HTR-8/SVneo (cell line): ENCODE measurements around the gene CAPN3.

Experiments used
- DNase-seq: peaks from one replicate; pipeline ENCODE4 v3.0.0; 2011; ENCODE audit warnings: low spot score, mixed read lengths; ENCODE audit not compliant: insufficient read length
- FAIRE-seq: peaks from 2 replicates; lab custom pipeline; 2011; peaks lifted over from hg19 to GRCh38; lab: Jason Lieb, UNC

Gene CAPN3

GRCh38 chr15:42385980-42386700 is 26.8 kb downstream of the CAPN3 start:
- no peak for FAIRE-seq

DNA sequence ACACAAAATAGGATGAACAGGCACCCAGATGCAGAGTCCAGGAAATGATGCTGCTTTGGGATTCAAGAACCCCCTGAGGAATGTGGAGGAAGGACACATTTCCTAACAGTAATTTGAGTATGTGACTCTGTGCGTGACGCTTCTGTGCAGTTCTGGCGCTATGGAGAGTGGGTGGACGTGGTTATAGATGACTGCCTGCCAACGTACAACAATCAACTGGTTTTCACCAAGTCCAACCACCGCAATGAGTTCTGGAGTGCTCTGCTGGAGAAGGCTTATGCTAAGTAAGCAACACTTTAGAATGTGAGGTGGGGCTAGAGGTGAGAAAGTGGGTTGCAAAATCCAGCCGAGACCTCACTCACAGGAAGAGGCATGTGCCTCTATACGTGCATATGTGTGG is 28.3 kb downstream of the CAPN3 start:
- DNase-seq (no peak), FAIRE-seq (no peak)

More at GRCh38 chr15:42385980-42386700, 26.8 kb downstream of the CAPN3 start:
- no peak for DNase-seq

- DNase-seq = no peak
- no peak for FAIRE-seq
Observed at GRCh38 chr15:42392309-42393024, 33.2 kb downstream of the CAPN3 start.

- FAIRE-seq = no peak
- DNase-seq = no peak
Observed at GRCh38 chr15:42394106-42394505, 34.8 kb downstream of the CAPN3 start.

DNA sequence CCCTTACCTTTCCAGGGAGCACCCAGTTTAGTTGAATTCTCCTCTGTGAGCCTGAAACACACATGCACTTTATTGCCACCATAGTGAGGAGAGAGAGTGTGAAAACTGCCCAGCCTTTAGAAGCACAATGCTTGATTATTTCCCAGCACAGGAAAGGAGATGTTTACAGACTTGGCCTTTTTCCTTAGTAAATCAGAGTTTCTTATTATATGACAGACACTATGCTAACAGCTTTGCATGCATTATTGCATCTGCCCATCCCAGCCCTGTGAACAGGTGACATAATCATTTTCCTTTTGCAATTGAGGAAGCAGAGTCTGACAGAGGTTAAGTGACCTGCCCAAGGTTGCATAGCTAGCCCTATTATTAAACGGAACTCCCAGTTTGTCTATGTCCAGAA is 36.5 kb downstream of the CAPN3 start:
- DNase-seq (no peak), FAIRE-seq (no peak)

- DNase-seq (no peak), FAIRE-seq (no peak)
Observed at GRCh38 chr15:42401544-42402454, 42.5 kb downstream of the CAPN3 start.

DNA sequence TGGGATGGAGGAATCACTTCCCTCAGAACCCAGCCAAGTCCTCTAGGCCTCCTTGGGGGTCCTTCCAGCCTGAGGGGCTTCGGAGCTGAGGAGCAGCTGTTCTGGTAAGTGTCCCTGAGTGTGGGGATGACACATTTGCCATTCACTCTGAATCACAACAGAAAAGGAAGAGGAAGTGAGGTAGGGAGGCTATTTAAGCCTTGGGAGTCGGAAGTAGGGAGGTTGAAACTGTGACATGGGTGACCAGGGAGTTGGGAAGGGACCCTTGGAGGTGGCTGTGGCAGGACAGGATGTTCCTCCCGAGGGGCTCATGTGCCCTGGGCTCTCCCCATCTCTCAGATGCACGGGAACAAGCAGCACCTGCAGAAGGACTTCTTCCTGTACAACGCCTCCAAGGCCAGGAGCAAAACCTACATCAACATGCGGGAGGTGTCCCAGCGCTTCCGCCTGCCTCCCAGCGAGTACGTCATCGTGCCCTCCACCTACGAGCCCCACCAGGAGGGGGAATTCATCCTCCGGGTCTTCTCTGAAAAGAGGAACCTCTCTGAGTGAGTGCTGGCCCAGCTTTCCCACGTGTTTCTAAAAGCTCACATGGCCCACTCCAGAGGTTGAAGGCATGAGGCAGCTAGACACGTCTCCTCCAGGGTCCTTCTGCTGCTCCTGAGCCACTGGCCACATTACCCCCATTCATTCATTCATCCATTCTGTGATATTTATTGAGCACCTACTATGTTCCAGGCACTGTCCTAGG is 43.3 kb downstream of the CAPN3 start:
- DNase-seq = no peak
- FAIRE-seq = no peak

- no peak for DNase-seq
- FAIRE-seq = no peak
Observed at GRCh38 chr15:42403389-42403788, 44.1 kb downstream of the CAPN3 start.

GRCh38 chr15:42404461-42405235 is 45.3 kb downstream of the CAPN3 start:
- no peak for FAIRE-seq
- no peak for DNase-seq

- FAIRE-seq = no peak
- DNase-seq = no peak
Observed at GRCh38 chr15:42405863-42406482, 46.7 kb downstream of the CAPN3 start.

DNA sequence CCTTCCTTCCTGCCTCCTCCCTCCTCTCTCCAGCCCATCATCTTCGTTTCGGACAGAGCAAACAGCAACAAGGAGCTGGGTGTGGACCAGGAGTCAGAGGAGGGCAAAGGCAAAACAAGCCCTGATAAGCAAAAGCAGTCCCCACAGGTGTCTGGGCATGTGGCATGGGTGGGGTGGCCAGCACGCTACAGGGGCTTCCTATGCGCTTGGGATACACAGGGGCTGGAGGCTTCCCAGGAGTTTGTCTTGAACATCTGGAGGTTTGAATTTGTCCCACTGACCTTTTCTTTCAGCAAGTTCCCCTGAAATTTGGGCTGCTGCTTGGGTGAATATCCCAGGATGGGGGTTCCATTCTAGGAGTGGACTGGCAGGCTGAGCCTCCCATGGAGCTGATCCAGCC is 48.9 kb downstream of the CAPN3 start:
- no peak for DNase-seq
- no peak for FAIRE-seq

DNA sequence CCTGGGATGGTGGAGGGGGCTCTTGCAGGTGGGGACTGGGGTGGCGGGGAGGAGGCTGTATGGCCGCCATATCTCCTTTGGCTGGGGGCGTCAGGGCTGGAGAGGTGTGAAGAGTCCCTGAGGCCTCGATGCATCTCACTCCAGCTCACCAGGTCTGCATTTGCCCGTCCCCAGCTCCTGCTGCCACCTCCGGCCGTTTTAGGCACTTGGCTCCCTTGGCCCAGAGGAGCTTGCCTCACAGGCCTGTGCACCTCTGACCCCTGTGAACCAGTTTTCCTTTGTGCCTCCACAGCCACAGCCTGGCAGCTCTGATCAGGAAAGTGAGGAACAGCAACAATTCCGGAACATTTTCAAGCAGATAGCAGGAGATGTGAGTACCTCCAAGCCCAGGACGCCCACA is 49.7 kb downstream of the CAPN3 start:
- no peak for FAIRE-seq

DNA sequence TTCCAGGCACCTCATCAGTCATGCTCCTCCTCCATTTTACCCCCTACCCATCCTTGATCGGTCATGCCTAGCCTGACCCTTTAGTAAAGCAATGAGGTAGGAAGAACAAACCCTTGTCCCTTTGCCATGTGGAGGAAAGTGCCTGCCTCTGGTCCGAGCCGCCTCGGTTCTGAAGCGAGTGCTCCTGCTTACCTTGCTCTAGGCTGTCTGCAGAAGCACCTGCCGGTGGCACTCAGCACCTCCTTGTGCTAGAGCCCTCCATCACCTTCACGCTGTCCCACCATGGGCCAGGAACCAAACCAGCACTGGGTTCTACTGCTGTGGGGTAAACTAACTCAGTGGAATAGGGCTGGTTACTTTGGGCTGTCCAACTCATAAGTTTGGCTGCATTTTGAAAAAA is 52.6 kb downstream of the CAPN3 start:
- FAIRE-seq (no peak), DNase-seq (no peak)

More for the DNA sequence above, 49.7 kb downstream of the CAPN3 start:
- DNase-seq = no peak

DNA sequence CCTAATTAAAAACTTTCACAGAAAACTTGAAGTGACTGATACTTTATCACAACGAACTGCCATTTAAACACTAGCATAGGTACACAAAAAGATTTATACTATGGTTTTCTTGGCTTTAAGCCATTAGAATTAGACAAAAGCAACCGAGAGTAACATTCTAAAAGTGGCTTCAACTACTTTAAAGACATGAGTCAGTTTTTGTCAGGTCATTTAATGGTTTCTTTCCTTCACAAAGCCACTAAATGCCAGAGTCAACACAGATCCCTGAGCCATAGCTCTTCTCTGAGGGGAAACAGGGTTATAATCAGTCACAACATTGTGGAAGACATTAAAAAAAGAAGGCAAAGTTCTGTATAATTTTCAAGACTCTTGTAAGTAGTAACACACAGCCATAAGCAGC is 54.6 kb downstream of the CAPN3 start:
- DNase-seq (no peak), FAIRE-seq (no peak)

- FAIRE-seq (no peak), DNase-seq (no peak)
Observed at GRCh38 chr15:42419369-42419768, 60.1 kb downstream of the CAPN3 start.

DNA sequence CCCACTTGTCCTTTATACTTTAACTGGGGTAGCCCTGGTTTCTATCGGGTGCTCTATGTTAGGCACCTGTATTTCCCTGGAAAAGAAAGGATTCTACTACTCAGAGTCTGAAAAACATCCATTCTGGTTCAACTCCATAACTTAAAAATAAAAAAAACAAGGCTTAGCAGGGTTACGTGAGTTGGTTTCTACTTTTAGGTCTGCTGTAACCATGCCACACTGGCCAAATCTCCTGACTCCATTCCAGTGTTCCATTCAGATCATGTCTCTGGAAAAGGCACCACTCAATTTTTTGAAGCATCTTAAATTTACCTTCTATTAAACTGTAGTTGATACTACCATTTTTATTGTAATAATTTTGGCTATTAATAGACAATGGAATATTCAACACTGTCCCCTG is 62.1 kb downstream of the CAPN3 start:
- no peak for FAIRE-seq
- no peak for DNase-seq

DNA sequence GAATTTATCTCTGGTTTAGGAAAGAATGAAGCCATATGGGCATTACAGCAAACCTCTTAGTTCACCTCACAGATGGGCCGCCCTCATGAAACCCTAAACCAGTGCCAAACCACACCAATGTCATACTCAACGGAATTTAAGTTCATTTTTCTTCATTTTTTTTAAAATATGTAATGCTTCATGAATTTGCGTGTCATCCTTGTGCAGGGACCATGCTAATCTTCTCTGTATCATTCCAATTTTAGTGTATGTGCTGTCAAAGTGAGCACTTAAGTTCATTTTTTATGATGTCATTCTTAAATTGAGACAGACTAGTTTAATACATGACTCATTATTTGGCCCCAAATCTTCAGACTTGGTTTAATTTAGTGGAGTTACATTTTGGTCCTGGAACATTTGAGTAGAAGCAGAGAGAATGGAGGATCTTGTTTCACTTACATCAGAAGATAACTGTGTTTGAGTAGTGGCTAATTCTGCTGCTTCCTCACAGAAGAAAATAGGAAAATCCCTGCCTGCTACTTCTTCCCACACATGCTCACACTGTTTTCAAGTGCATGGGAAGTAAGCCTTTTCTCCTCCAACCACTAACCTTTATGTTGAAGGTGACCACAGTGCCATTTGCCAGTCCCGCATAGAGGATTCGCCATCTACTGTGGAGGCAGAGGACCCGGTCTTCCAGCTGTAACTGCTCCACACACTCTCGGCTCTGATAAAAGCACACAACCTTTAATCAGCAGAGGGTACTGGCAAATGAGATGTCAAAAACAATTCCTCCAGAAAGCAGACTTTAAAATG is 68.3 kb downstream of the CAPN3 start:
- FAIRE-seq (no peak), DNase-seq (no peak)

DNA sequence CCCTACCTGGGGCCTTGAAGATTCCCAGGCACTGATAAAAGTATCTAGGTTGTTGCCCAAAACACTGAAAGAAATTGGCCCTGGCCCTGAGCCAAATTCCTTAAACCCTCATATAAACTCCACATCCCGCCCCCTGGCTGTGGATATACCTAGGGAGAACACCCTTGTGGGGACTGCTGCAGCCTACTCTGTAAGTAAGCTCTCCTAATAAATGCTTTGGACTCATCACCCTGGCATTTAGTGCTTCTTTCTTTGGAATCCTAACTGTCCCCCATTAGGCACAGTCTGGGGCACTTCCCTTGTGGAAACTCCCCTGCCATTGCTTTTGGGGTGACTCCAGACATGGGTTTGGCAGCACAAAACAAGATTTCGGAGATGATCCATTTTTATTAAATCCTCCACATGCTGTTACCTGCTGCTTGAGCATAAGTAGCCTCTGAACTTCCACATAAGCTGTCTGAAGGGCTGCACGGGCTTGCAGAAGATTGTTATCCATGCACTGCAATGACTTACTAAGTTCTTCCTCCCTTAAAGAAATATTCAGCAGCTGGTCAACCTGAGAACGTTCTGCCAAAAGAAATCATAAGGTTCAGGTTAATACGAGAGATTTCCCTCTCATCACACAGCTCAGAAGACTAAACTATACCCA is 85.2 kb downstream of the CAPN3 start:
- DNase-seq (no peak), FAIRE-seq (no peak)
